CD14-positive monocyte (primary cell): ENCODE results near the gene ELOVL3. TPM values are rescaled to one million over a fixed set of nuclear protein-coding genes. Genes with fewer than 3 reads are reported as not detected.

ENCODE experiments used
- DNase-seq, 3 donors: peaks; one replicate each; pipeline ENCODE4 v3.0.0-alpha.2; 2011 to 2022
- H2AFZ ChIP-seq: 2 replicates; pipeline ENCODE4 v1.6.0; 2012; ENCODE audit warnings: mild to moderate bottlenecking, low read depth, low read length, inconsistent platforms; ENCODE audit not compliant: insufficient read depth, poor library complexity, severe bottlenecking
- H3K27ac ChIP-seq, 2 donors: 1 replicate in 1 of 2; 2 replicates in 1 of 2; pipeline ENCODE4 v1.5.1; 2012 to 2013; ENCODE audit warnings: low read length in 2 of 2, control low read depth in 1 of 2, inconsistent platforms in 1 of 2, low read depth in 1 of 2, mild to moderate bottlenecking in 1 of 2
- H3K27me3 ChIP-seq, 2 donors: one replicate each; pipeline versions ENCODE4 v1.6.0 to v1.6.1; 2011 to 2013; ENCODE audit warnings: low read length in 2 of 2; ENCODE audit not compliant: control insufficient read depth in 2 of 2, insufficient read depth in 2 of 2
- H3K36me3 ChIP-seq, 2 donors: replicated peaks in 1 of 2; 1 replicate in 1 of 2; 2 replicates in 1 of 2; pipeline versions ENCODE4 v1.5.1 to v1.6.1; 2012 to 2013; ENCODE audit warnings: low read length in 2 of 2, control low read depth in 1 of 2, inconsistent platforms in 1 of 2, mild to moderate bottlenecking in 1 of 2; ENCODE audit not compliant: insufficient read depth in 2 of 2, control insufficient read depth in 1 of 2
- H3K4me1 ChIP-seq, 2 donors: 1 replicate in 1 of 2; 2 replicates in 1 of 2; pipeline versions ENCODE4 v1.5.1 to v1.6.1; 2012 to 2013; ENCODE audit warnings: low read length in 2 of 2, control low read depth in 1 of 2, inconsistent platforms in 1 of 2, mild to moderate bottlenecking in 1 of 2, moderate library complexity in 1 of 2; ENCODE audit not compliant: insufficient read depth in 2 of 2, control insufficient read depth in 1 of 2
- H3K4me2 ChIP-seq: replicated peaks from 2 replicates; pipeline ENCODE3; 2012; ENCODE audit warnings: low read length, moderate library complexity, mild to moderate bottlenecking; ENCODE audit not compliant: poor library complexity, severe bottlenecking; ENCODE audit errors: extremely low read depth
- H3K4me3 ChIP-seq, 3 experiments: fragments of 200-600 bp in 1 of 3; sonication (generic) in 1 of 3; replicated peaks in 1 of 3; 1 replicate in 2 of 3; 2 replicates in 1 of 3; pipeline ENCODE4 v1.5.1; 2011 to 2013; ENCODE audit warnings: low read length in 3 of 3, mild to moderate bottlenecking in 3 of 3, control low read depth in 2 of 3, low read depth in 2 of 3, inconsistent platforms in 1 of 3, moderate library complexity in 1 of 3
- H3K79me2 ChIP-seq: 2 replicates; pipeline ENCODE4 v1.6.0; 2012; ENCODE audit warnings: mild to moderate bottlenecking, control low read depth, inconsistent platforms, low read length, moderate library complexity; ENCODE audit not compliant: insufficient read depth
- H3K9ac ChIP-seq: 2 replicates; pipeline ENCODE4 v1.6.0; 2017; ENCODE audit warnings: low read length, mild to moderate bottlenecking; ENCODE audit not compliant: insufficient read depth, poor library complexity, severe bottlenecking
- H3K9me3 ChIP-seq, 2 donors: replicated peaks in 1 of 2; 1 replicate in 1 of 2; 2 replicates in 1 of 2; pipeline versions ENCODE4 v1.5.1 to v1.6.1; 2012 to 2013; ENCODE audit warnings: low read length in 2 of 2, control low read depth in 1 of 2; ENCODE audit not compliant: control insufficient read depth in 1 of 2, insufficient read depth in 1 of 2
- H4K20me1 ChIP-seq: 2 replicates; pipeline ENCODE4 v1.6.0; 2012; ENCODE audit warnings: mild to moderate bottlenecking, low read length, control low read depth, moderate library complexity; ENCODE audit not compliant: insufficient read depth
- H3K27ac Mint-ChIP-seq, 7 donors: one replicate each; pipeline ENCODE4 v1.8.0; 2020; ENCODE audit warnings: mild to moderate bottlenecking in 7 of 7, mixed read lengths in 7 of 7, moderate library complexity in 6 of 7, inconsistent platforms in 2 of 7
- H3K27me3 Mint-ChIP-seq, 3 donors: one replicate each; pipeline ENCODE4 v1.8.0; 2021 to 2022; ENCODE audit warnings: low read depth in 3 of 3, mild to moderate bottlenecking in 3 of 3, mixed read lengths in 3 of 3, moderate library complexity in 3 of 3, inconsistent platforms in 1 of 3
- H3K36me3 Mint-ChIP-seq, 2 donors: one replicate each; pipeline ENCODE4 v1.8.0; 2020; ENCODE audit warnings: mixed read lengths in 2 of 2, inconsistent platforms in 1 of 2, mild to moderate bottlenecking in 1 of 2
- H3K4me1 Mint-ChIP-seq: one replicate; pipeline ENCODE4 v1.8.0; 2020; ENCODE audit warnings: mild to moderate bottlenecking, mixed read lengths
- H3K4me3 Mint-ChIP-seq, 2 donors: one replicate each; pipeline ENCODE4 v1.8.0; 2020; ENCODE audit warnings: mild to moderate bottlenecking in 2 of 2, mixed read lengths in 2 of 2, moderate library complexity in 1 of 2
- H3K9me3 Mint-ChIP-seq, 7 donors: one replicate each; pipeline ENCODE4 v1.8.0; 2020 to 2022; ENCODE audit warnings: mixed read lengths in 7 of 7, mild to moderate bottlenecking in 6 of 7, moderate library complexity in 6 of 7, inconsistent platforms in 2 of 7
- CTCF ChIP-seq: fragments of 200-600 bp; IDR thresholded peaks from one replicate; pipeline ENCODE4 v1.8.0; 2022; ENCODE audit warnings: antibody characterized with exemption, mild to moderate bottlenecking
- intact Hi-C, 2 donors: fragments of 100-400 bp; cut with micrococcal nuclease; formaldehyde crosslinking; loops; one replicate each; pipeline versions ENCODE4 v1.15.0 to v1.15.1; 2023
- polyA plus RNA-seq, 3 donors: library from polyadenylated mRNA; depleted of rRNA in 1 of 3; unstranded in 2 of 3; stranded (reverse) in 1 of 3; fragments of 300-500 nt in 2 of 3; fragments of >200 nt in 1 of 3; fragmentation: Illumina TruSeq in 2 of 3; gene quantifications; 1 replicate in 2 of 3; 2 replicates in 1 of 3; pipeline ENCODE4 v1.2.3, GENCODE V29; 2012 to 2021

Gene ELOVL3
- polyA plus RNA-seq, 3 donors, result 1.5 to 3.2 (median 2.2) TPM

GRCh38 chr10:102279104-102279503 lies 53.0 kb downstream of the ELOVL3 start:
- Histone ChIP-seq H3K9me3 (no peaks in the 10 kb centered on the region), H3K36me3 (peaks cover 9 to 57% of the 10 kb centered on the region in 2 donors), H3K4me1 (peaks cover 3 to 4% of the 10 kb centered on the region in 2 donors), H2AFZ (no peak overlapping the region), H3K27me3 (no peaks in the 10 kb centered on the region), H3K4me2 (no peak overlapping the region), H4K20me1 (peaks cover 88% of the 10 kb centered on the region), H3K4me3 (no peak overlapping the region), H3K79me2 (peaks cover 80% of the 10 kb centered on the region), H3K9ac (no peak overlapping the region), H3K27ac (no peak overlapping the region)
- H3K4me3 Mint-ChIP-seq, result no peak overlapping the region
- no peak for TF ChIP-seq CTCF
- DNase-seq, result no peak
- H3K27ac Mint-ChIP-seq, result no peak overlapping the region
- H3K9me3 Mint-ChIP-seq, result no peaks in the 10 kb centered on the region
- no peaks in the 10 kb centered on the region for H3K27me3 Mint-ChIP-seq
- H3K4me1 Mint-ChIP-seq, result peaks cover 22% of the 10 kb centered on the region
- H3K36me3 Mint-ChIP-seq, result peaks cover 35 to 37% of the 10 kb centered on the region in 2 donors
- intact Hi-C loops, result no loop called here

Other genes with a start within 250 kb of the ELOVL3 start
- gene ARMH3, start 170.1 kb upstream of the ELOVL3 start, polyA plus RNA-seq, result 10 to 100 TPM; 20.4 to 26.3 (median 22.1) TPM
- gene HPS6, start 160.9 kb upstream of the ELOVL3 start, polyA plus RNA-seq, result 10 to 100 TPM in 2 of 3 donors, 1 to 10 TPM in 1; 2.9 to 27.3 (median 23.6) TPM
- gene LDB1, start 105.9 kb upstream of the ELOVL3 start, polyA plus RNA-seq, result 100 to 1,000 TPM in 1 of 3 donors, 10 to 100 TPM in 1, 1 to 10 TPM in 1; 8.7 to 103 (median 21.9) TPM
- 10 to 100 TPM in 1 of 3 donors, 1 to 10 TPM in 2; 1.1 to 15.6 (median 2.5) TPM for gene PPRC1, start 93.3 kb upstream of the ELOVL3 start, polyA plus RNA-seq
- gene NOLC1, start 73.9 kb upstream of the ELOVL3 start, polyA plus RNA-seq, result 10 to 100 TPM in 2 of 3 donors, 1 to 10 TPM in 1; 10.0 to 32.1 (median 19.3) TPM
- gene PITX3, start 15.2 kb downstream of the ELOVL3 start, polyA plus RNA-seq, result not detected
- 10 to 100 TPM in 2 of 3 donors, 1 to 10 TPM in 1; 4.2 to 17.4 (median 11.9) TPM for gene GBF1, start 19.2 kb downstream of the ELOVL3 start, polyA plus RNA-seq
- gene NFKB2, start 169.4 kb downstream of the ELOVL3 start, polyA plus RNA-seq, result 100 to 1,000 TPM in 1 of 3 donors, 10 to 100 TPM in 1, 1 to 10 TPM in 1; 6.8 to 111 (median 15.0) TPM
- 1 to 10 TPM in 2 of 3 donors, under 1 TPM in 1; 0.27 to 1.5 (median 1.1) TPM for gene PSD, start 192.5 kb downstream of the ELOVL3 start, polyA plus RNA-seq
- gene FBXL15, start 194.5 kb downstream of the ELOVL3 start, polyA plus RNA-seq, result 10 to 100 TPM; 16.0 to 36.3 (median 25.5) TPM
- gene CUEDC2, start 206.3 kb downstream of the ELOVL3 start, polyA plus RNA-seq, result 10 to 100 TPM; 58.5 to 70.2 (median 66.7) TPM
- gene C10orf95, start 225.2 kb downstream of the ELOVL3 start, polyA plus RNA-seq, result under 1 TPM in 1 of 3 donors, not detected in 2; 0.27 TPM